ENCODE results near the gene DOCK8.

DOCK8 gene

GRCh38 chr9:316382-316965, 101.8 kb downstream of the DOCK8 start:
- DNase-seq: no peak

GRCh38 chr9:318646-319045, 104.0 kb downstream of the DOCK8 start:
- DNase-seq: no peak

GRCh38 chr9:324971-325370, 110.3 kb downstream of the DOCK8 start:
- DNase-seq: no peak

- DNase-seq: no peak
Observed at GRCh38 chr9:326667-327066, 112.0 kb downstream of the DOCK8 start.

GRCh38 chr9:328453-328852, 113.8 kb downstream of the DOCK8 start:
- DNase-seq: no peak

GRCh38 chr9:331197-331596, 116.5 kb downstream of the DOCK8 start:
- no peak for DNase-seq

GRCh38 chr9:335373-335772, 120.7 kb downstream of the DOCK8 start:
- no peak for DNase-seq

GRCh38 chr9:336039-336438, 121.4 kb downstream of the DOCK8 start:
- DNase-seq: no peak

- DNase-seq: no peak
Observed at GRCh38 chr9:338602-339001, 123.9 kb downstream of the DOCK8 start.

- DNase-seq: no peak
Observed at GRCh38 chr9:341634-342421, 127.2 kb downstream of the DOCK8 start.

- no peak for DNase-seq
Observed at GRCh38 chr9:343773-344172, 129.1 kb downstream of the DOCK8 start.

- no peak for DNase-seq
Observed at GRCh38 chr9:346111-346571, 131.5 kb downstream of the DOCK8 start.

- no peak for DNase-seq
Observed at GRCh38 chr9:347667-348292, 133.1 kb downstream of the DOCK8 start.

- no peak for DNase-seq
Observed at GRCh38 chr9:350384-350783, 135.7 kb downstream of the DOCK8 start.

GRCh38 chr9:351916-352315, 137.3 kb downstream of the DOCK8 start:
- DNase-seq: no peak

GRCh38 chr9:353077-353476, 138.4 kb downstream of the DOCK8 start:
- DNase-seq: no peak

- DNase-seq: no peak
Observed at GRCh38 chr9:354453-354852, 139.8 kb downstream of the DOCK8 start.

- no peak for DNase-seq
Observed at GRCh38 chr9:357560-357959, 142.9 kb downstream of the DOCK8 start.

- DNase-seq: no peak
Observed at GRCh38 chr9:362561-363273, 148.1 kb downstream of the DOCK8 start.

GRCh38 chr9:363274-363612, 148.6 kb downstream of the DOCK8 start:
- DNase-seq: no peak

GRCh38 chr9:365436-365835, 150.8 kb downstream of the DOCK8 start:
- DNase-seq: no peak

GRCh38 chr9:366620-367019, 152.0 kb downstream of the DOCK8 start:
- DNase-seq: no peak

GRCh38 chr9:370086-370485, 155.4 kb downstream of the DOCK8 start:
- no peak for DNase-seq

GRCh38 chr9:371349-371748, 156.7 kb downstream of the DOCK8 start:
- DNase-seq: no peak

Measured in activated T-cell treated with anti-CD3 and anti-CD28 coated beads, Interleukin-2, amount 50 U/mL, for 1 hour (primary cell).